Keratinocyte (primary cell): ENCODE results near the gene IFFO2. TPM values are rescaled to one million over a fixed set of nuclear protein-coding genes. Genes with fewer than 3 reads are reported as not detected.

Experiments
- DNase-seq: peaks from one replicate; pipeline ENCODE4 v3.0.0-alpha.2; 2011; ENCODE audit warnings: low read depth, missing footprints, low spot score
- FAIRE-seq: peaks from 2 replicates; lab custom pipeline; 2011; peaks lifted over from hg19 to GRCh38; lab: Jason Lieb, UNC
- H2AFZ ChIP-seq: 2 replicates; pipeline ENCODE4 v1.6.0; 2012; ENCODE audit warnings: low read length, control low read depth, inconsistent platforms; ENCODE audit not compliant: control insufficient read depth
- H3K27ac ChIP-seq: 2 replicates; pipeline ENCODE4 v1.5.1; 2011; ENCODE audit warnings: low read length; ENCODE audit not compliant: control insufficient read depth, insufficient read depth
- H3K27me3 ChIP-seq: 3 replicates; pipeline ENCODE4 v1.6.0; 2011; ENCODE audit warnings: low read length; ENCODE audit not compliant: control insufficient read depth, insufficient read depth; ENCODE audit errors: extremely low read depth
- H3K36me3 ChIP-seq, 2 experiments: 2 replicates in 1 of 2; 3 replicates in 1 of 2; pipeline ENCODE4 v1.5.1; 2011; ENCODE audit warnings: low read length in 2 of 2, mild to moderate bottlenecking in 1 of 2; ENCODE audit not compliant: control insufficient read depth in 2 of 2, insufficient read depth in 2 of 2; ENCODE audit errors: extremely low read depth in 1 of 2
- H3K4me1 ChIP-seq: 3 replicates; pipeline ENCODE4 v1.5.1; 2011; ENCODE audit warnings: low read length; ENCODE audit not compliant: control insufficient read depth, insufficient read depth; ENCODE audit errors: extremely low read depth
- H3K4me2 ChIP-seq: 3 replicates; pipeline ENCODE4 v1.6.0; 2011; ENCODE audit warnings: low read depth, low read length; ENCODE audit not compliant: control insufficient read depth, insufficient read depth; ENCODE audit errors: extremely low read depth
- H3K4me3 ChIP-seq, 3 experiments: fragments of 200-600 bp in 1 of 3; sonication (generic) in 1 of 3; 2 replicates in 2 of 3; 3 replicates in 1 of 3; pipeline ENCODE4 v1.5.1; 2011 to 2016; ENCODE audit warnings: low read length in 3 of 3, mild to moderate bottlenecking in 3 of 3, control low read depth in 2 of 3, inconsistent platforms in 1 of 3, low read depth in 1 of 3, mixed read lengths in 1 of 3, mixed run types in 1 of 3, moderate library complexity in 1 of 3; ENCODE audit not compliant: control insufficient read depth in 2 of 3, insufficient read depth in 2 of 3; ENCODE audit errors: extremely low read depth in 1 of 3
- H3K79me2 ChIP-seq: 2 replicates; pipeline ENCODE4 v1.6.0; 2012; ENCODE audit warnings: low read length; ENCODE audit not compliant: control insufficient read depth, insufficient read depth
- H3K9ac ChIP-seq: 3 replicates; pipeline ENCODE4 v1.6.0; 2011; ENCODE audit warnings: low read length; ENCODE audit not compliant: control insufficient read depth, insufficient read depth; ENCODE audit errors: extremely low read depth
- H3K9me1 ChIP-seq: 3 replicates; pipeline ENCODE4 v1.6.0; 2011; ENCODE audit warnings: low read length; ENCODE audit not compliant: control insufficient read depth, insufficient read depth; ENCODE audit errors: extremely low read depth
- H3K9me3 ChIP-seq: 2 replicates; pipeline ENCODE4 v1.5.1; 2012; ENCODE audit warnings: low read depth, low read length; ENCODE audit not compliant: control insufficient read depth
- H4K20me1 ChIP-seq: 3 replicates; pipeline ENCODE4 v1.6.0; 2011; ENCODE audit warnings: low read length; ENCODE audit not compliant: control insufficient read depth, insufficient read depth; ENCODE audit errors: extremely low read depth
- EZH2 ChIP-seq: IDR thresholded peaks from one replicate; pipeline ENCODE4 v1.6.1; 2012; ENCODE audit warnings: inconsistent platforms, mild to moderate bottlenecking, low read length, moderate library complexity
- dilution Hi-C: fragments of 300-500 bp; cut with MboI; formaldehyde crosslinking; loops from one replicate; pipeline ENCODE4 v1.7.0; 2020; ENCODE audit warnings: low sequenced_read_pairs; ENCODE audit not compliant: extremely low pct_ligation_motif_present
- polyA plus RNA-seq, 5 experiments: library from polyadenylated mRNA; depleted of rRNA in 3 of 5; stranded (reverse) in 3 of 5; stranded (forward) in 1 of 5; unstranded in 1 of 5; fragments of >200 nt; gene quantifications; 1 replicate in 1 of 5; 2 replicates in 3 of 5; 3 replicates in 1 of 5; pipeline versions ENCODE4 v1.2.1 to v1.2.3, GENCODE V29; 2011 to 2012; ENCODE audit warnings: missing spikeins in 2 of 5, low read depth in 1 of 5, low replicate concordance in 1 of 5
- TF ChIP-seq, protein P1 (sequence below), 3 experiments: IDR thresholded peaks in 1 of 3; conservative IDR thresholded peaks in 1 of 3; optimal IDR thresholded peaks in 1 of 3; 2 replicates in 2 of 3; 3 replicates in 1 of 3; pipeline versions ENCODE3 to v1.5.1; 2011; ENCODE audit warnings: low read length in 3 of 3, mild to moderate bottlenecking in 3 of 3, moderate library complexity in 2 of 3, control low read depth in 1 of 3, inconsistent platforms in 1 of 3; ENCODE audit not compliant: insufficient read depth in 2 of 3; ENCODE audit errors: extremely low read depth in 1 of 3

Gene IFFO2
- polyA plus RNA-seq, 1 donor (not counting 4 experiments of a cell fraction or from before 2014, with no cell fraction given) = 57.9 TPM

- TF ChIP-seq, protein P1, sequence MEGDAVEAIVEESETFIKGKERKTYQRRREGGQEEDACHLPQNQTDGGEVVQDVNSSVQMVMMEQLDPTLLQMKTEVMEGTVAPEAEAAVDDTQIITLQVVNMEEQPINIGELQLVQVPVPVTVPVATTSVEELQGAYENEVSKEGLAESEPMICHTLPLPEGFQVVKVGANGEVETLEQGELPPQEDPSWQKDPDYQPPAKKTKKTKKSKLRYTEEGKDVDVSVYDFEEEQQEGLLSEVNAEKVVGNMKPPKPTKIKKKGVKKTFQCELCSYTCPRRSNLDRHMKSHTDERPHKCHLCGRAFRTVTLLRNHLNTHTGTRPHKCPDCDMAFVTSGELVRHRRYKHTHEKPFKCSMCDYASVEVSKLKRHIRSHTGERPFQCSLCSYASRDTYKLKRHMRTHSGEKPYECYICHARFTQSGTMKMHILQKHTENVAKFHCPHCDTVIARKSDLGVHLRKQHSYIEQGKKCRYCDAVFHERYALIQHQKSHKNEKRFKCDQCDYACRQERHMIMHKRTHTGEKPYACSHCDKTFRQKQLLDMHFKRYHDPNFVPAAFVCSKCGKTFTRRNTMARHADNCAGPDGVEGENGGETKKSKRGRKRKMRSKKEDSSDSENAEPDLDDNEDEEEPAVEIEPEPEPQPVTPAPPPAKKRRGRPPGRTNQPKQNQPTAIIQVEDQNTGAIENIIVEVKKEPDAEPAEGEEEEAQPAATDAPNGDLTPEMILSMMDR (optimal IDR thresholded peaks at IDR 0.05 in 1 of 3, IDR thresholded peaks at IDR 0.05 in 1 of 3, conservative IDR thresholded peaks at IDR 0.05 in 1 of 3; ENCODE audit: extremely low read depth in 1 of 3, insufficient read depth in 2 of 3, low read length in 3 of 3) = no peak
- TF ChIP-seq EZH2 = no peak
- peaks cover 18 to 43% of the 10 kb centered on the region in 2 experiments for H3K36me3 ChIP-seq
- H3K9ac ChIP-seq = no peak overlapping the region
- no peak for FAIRE-seq
- H3K4me2 ChIP-seq = no peak overlapping the region
- peaks cover 38% of the 10 kb centered on the region for H3K4me1 ChIP-seq
- dilution Hi-C loops = no loop called here
- H2AFZ ChIP-seq = no peak overlapping the region
- no peaks in the 10 kb centered on the region for H3K9me1 ChIP-seq
- no peaks in the 10 kb centered on the region for H3K79me2 ChIP-seq
- DNase-seq = no peak
- no peak overlapping the region for H3K27ac ChIP-seq
- H3K27me3 ChIP-seq = no peaks in the 10 kb centered on the region
- no peak overlapping the region for H3K4me3 ChIP-seq
- H3K9me3 ChIP-seq = no peaks in the 10 kb centered on the region
- H4K20me1 ChIP-seq = no peaks in the 10 kb centered on the region
Measured at GRCh38 chr1:18883079-18883478, 73.4 kb downstream of the IFFO2 start.

GRCh38 chr1:18882486-18882885, 74.0 kb downstream of the IFFO2 start:
- Histone ChIP-seq H3K9me1 (no peaks in the 10 kb centered on the region), H3K4me2 (no peak overlapping the region), H4K20me1 (no peaks in the 10 kb centered on the region), H2AFZ (no peak overlapping the region), H3K27me3 (no peaks in the 10 kb centered on the region), H3K27ac (peak overlapping the region; percentile 58), H3K4me3 (no peak overlapping the region), H3K79me2 (no peaks in the 10 kb centered on the region), H3K36me3 (peaks cover 18 to 43% of the 10 kb centered on the region in 2 experiments), H3K9me3 (no peaks in the 10 kb centered on the region), H3K4me1 (peaks cover 38% of the 10 kb centered on the region), H3K9ac (peak overlapping the region; percentile 58)
- TF ChIP-seq, protein P1 (optimal IDR thresholded peaks at IDR 0.05 in 1 of 3, IDR thresholded peaks at IDR 0.05 in 1 of 3, conservative IDR thresholded peaks at IDR 0.05 in 1 of 3; ENCODE audit: extremely low read depth in 1 of 3, insufficient read depth in 2 of 3, low read length in 3 of 3) = no peak
- TF ChIP-seq EZH2 = no peak
- dilution Hi-C loops = no loop called here
- peak; percentile 74 for FAIRE-seq
- DNase-seq = no peak
